ENCODE data around the gene ATP6V1C2.

GRCh38 chr2:10741139-10741538 lies 19.7 kb downstream of the ATP6V1C2 start:
- TF ChIP-seq SP1 (IDR thresholded peaks at IDR 0.05; ENCODE audit: low read depth) (no peak), CTCF (IDR thresholded peaks at IDR 0.05 in 2 of 3, conservative IDR thresholded peaks at IDR 0.05 in 1 of 3; ENCODE audit: borderline replicate concordance in 1 of 3, insufficient read depth in 1 of 3, low read depth in 2 of 3, low read length in 2 of 3) (no peak), ZFX (IDR thresholded peaks at IDR 0.05) (no peak), POLR2AphosphoS5 (IDR thresholded peaks at IDR 0.05; ENCODE audit: low read depth, low read length) (no peak), POLR2A (IDR thresholded peaks at IDR 0.05; ENCODE audit: borderline replicate concordance, extremely low read depth, insufficient read depth, insufficient read length) (no peak), FOSL1 (IDR thresholded peaks at IDR 0.05; ENCODE audit: low read depth) (no peak; the same call in 1 of the 2 replicates), EZH2phosphoT487 (IDR thresholded peaks at IDR 0.05; ENCODE audit: borderline replicate concordance) (no peak), RAD21 (IDR thresholded peaks at IDR 0.05; ENCODE audit: low read depth) (no peak), YY1 (IDR thresholded peaks at IDR 0.05; ENCODE audit: extremely low read depth, insufficient replicate concordance, low read depth, low read length) (no peak), EZH2 (IDR thresholded peaks at IDR 0.05) (no peak), CEBPB (IDR thresholded peaks at IDR 0.05; ENCODE audit: low read depth) (no peak), MAX (IDR thresholded peaks at IDR 0.05) (no peak)
- TF ChIP-seq, protein P1, sequence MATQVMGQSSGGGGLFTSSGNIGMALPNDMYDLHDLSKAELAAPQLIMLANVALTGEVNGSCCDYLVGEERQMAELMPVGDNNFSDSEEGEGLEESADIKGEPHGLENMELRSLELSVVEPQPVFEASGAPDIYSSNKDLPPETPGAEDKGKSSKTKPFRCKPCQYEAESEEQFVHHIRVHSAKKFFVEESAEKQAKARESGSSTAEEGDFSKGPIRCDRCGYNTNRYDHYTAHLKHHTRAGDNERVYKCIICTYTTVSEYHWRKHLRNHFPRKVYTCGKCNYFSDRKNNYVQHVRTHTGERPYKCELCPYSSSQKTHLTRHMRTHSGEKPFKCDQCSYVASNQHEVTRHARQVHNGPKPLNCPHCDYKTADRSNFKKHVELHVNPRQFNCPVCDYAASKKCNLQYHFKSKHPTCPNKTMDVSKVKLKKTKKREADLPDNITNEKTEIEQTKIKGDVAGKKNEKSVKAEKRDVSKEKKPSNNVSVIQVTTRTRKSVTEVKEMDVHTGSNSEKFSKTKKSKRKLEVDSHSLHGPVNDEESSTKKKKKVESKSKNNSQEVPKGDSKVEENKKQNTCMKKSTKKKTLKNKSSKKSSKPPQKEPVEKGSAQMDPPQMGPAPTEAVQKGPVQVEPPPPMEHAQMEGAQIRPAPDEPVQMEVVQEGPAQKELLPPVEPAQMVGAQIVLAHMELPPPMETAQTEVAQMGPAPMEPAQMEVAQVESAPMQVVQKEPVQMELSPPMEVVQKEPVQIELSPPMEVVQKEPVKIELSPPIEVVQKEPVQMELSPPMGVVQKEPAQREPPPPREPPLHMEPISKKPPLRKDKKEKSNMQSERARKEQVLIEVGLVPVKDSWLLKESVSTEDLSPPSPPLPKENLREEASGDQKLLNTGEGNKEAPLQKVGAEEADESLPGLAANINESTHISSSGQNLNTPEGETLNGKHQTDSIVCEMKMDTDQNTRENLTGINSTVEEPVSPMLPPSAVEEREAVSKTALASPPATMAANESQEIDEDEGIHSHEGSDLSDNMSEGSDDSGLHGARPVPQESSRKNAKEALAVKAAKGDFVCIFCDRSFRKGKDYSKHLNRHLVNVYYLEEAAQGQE (IDR thresholded peaks at IDR 0.05; ENCODE audit: low read depth), result no peak
- TF ChIP-seq, protein P2, sequence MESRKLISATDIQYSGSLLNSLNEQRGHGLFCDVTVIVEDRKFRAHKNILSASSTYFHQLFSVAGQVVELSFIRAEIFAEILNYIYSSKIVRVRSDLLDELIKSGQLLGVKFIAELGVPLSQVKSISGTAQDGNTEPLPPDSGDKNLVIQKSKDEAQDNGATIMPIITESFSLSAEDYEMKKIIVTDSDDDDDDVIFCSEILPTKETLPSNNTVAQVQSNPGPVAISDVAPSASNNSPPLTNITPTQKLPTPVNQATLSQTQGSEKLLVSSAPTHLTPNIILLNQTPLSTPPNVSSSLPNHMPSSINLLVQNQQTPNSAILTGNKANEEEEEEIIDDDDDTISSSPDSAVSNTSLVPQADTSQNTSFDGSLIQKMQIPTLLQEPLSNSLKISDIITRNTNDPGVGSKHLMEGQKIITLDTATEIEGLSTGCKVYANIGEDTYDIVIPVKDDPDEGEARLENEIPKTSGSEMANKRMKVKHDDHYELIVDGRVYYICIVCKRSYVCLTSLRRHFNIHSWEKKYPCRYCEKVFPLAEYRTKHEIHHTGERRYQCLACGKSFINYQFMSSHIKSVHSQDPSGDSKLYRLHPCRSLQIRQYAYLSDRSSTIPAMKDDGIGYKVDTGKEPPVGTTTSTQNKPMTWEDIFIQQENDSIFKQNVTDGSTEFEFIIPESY (IDR thresholded peaks at IDR 0.05; ENCODE audit: extremely low read depth, insufficient replicate concordance, low read length), result no peak

Measured in HCT116 (cell line).